Mesothelial cell of epicardium (in vitro differentiated cells): ENCODE results near the gene ANKRD11. TPM values are rescaled to one million over a fixed set of nuclear protein-coding genes. Genes with fewer than 3 reads are reported as not detected.

Experiments used
- DNase-seq, 2 experiments: peaks; one replicate each; pipeline ENCODE4 v3.0.0; 2021; ENCODE audit warnings: low spot score in 2 of 2; ENCODE audit not compliant: unreplicated experiment in 2 of 2
- H3K27ac Mint-ChIP-seq: 2 replicates; pipeline ENCODE4 v1.8.0; 2021; ENCODE audit warnings: mixed read lengths
- H3K27me3 Mint-ChIP-seq: 2 replicates; pipeline ENCODE4 v1.8.0; 2021; ENCODE audit warnings: low read depth, mixed read lengths
- H3K36me3 Mint-ChIP-seq: 2 replicates; pipeline ENCODE4 v1.8.0; 2021; ENCODE audit warnings: mixed read lengths
- H3K4me1 Mint-ChIP-seq: 2 replicates; pipeline ENCODE4 v1.8.0; 2021; ENCODE audit warnings: mixed read lengths
- H3K4me3 Mint-ChIP-seq: 2 replicates; pipeline ENCODE4 v1.8.0; 2021; ENCODE audit warnings: mild to moderate bottlenecking, moderate library complexity, mixed read lengths
- H3K9me3 Mint-ChIP-seq: 2 replicates; pipeline ENCODE4 v1.8.0; 2021; ENCODE audit warnings: mixed read lengths
- CTCF ChIP-seq: fragments of 200-600 bp; sonication (generic); IDR thresholded peaks from one replicate; pipeline ENCODE4 v1.5.0; 2021; ENCODE audit warnings: antibody characterized with exemption; ENCODE audit not compliant: unreplicated experiment
- total RNA-seq: library from RNA; stranded (reverse); gene quantifications from 3 replicates; pipeline ENCODE4 v1.2.1, GENCODE V29; 2021

ANKRD11 gene
- total RNA-seq, 1 donor from 2014 or later, result 247 TPM

- TF ChIP-seq CTCF, result no peak
- Mint-ChIP-seq H3K27ac (no peak overlapping the region), H3K27me3 (no peaks in the 10 kb centered on the region), H3K4me1 (no peaks in the 10 kb centered on the region), H3K36me3 (peaks cover 7% of the 10 kb centered on the region), H3K4me3 (no peak overlapping the region), H3K9me3 (no peaks in the 10 kb centered on the region)
- no peak for DNase-seq
These were observed 202.4 kb downstream of the ANKRD11 start for GRCh38 chr16:89287777-89288576.

GRCh38 chr16:89286096-89286495 lies 204.3 kb downstream of the ANKRD11 start:
- H3K9me3 Mint-ChIP-seq, result no peaks in the 10 kb centered on the region
- H3K36me3 Mint-ChIP-seq, result peaks cover 7% of the 10 kb centered on the region
- H3K4me3 Mint-ChIP-seq, result no peak overlapping the region
- H3K27me3 Mint-ChIP-seq, result no peaks in the 10 kb centered on the region
- no peak for DNase-seq
- TF ChIP-seq CTCF, result no peak
- peak overlapping the region; percentile 33 for H3K27ac Mint-ChIP-seq
- no peaks in the 10 kb centered on the region for H3K4me1 Mint-ChIP-seq

DNA sequence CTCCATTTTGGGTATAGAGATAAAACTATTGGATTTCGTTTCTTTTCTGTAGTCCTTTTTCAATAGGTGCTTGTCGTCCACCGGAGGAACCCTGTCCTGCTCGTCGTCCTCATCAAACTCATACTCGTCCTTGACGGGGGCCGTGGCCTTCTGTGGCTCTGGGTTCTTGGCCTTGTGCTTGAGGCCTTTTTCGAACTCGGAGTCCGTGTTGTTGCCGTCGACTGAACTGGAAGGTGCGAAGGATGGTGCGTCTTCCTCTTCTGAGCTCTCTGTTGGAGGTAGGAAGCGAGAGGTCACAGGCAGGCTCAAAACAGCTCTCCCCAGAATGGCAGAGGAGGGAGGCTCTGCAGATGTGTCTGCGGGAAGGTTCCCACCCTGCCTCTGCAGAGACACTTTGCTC lies 205.0 kb downstream of the ANKRD11 start:
- no peaks in the 10 kb centered on the region for H3K27me3 Mint-ChIP-seq
- H3K4me3 Mint-ChIP-seq, result no peak overlapping the region
- DNase-seq, result no peak
- no peak overlapping the region for H3K27ac Mint-ChIP-seq
- no peaks in the 10 kb centered on the region for H3K9me3 Mint-ChIP-seq
- TF ChIP-seq CTCF, result no peak
- H3K4me1 Mint-ChIP-seq, result no peaks in the 10 kb centered on the region
- peaks cover 10% of the 10 kb centered on the region for H3K36me3 Mint-ChIP-seq

DNA sequence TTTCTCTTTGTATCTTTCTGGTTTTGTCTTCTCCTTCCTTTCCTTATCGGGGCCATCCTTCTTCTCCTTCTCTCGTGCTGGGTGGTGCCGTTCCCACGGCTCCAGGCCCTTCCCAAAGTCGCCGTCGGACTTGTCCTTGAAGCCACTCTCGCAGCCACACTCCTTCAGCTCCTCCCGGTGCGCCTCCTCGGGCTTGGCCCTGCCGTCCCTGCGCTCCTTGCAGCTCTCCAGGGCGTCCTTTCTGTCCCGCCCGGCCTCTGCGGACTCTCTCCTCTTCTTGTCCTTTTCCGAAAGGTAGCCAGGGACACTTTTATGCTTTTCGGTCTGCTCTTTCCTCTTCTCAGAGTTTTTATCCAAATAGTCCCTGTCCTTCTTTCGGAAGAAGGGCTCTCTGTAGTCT lies 206.9 kb downstream of the ANKRD11 start:
- no peak for TF ChIP-seq CTCF
- H3K4me1 Mint-ChIP-seq, result no peaks in the 10 kb centered on the region
- H3K27me3 Mint-ChIP-seq, result no peaks in the 10 kb centered on the region
- H3K9me3 Mint-ChIP-seq, result no peaks in the 10 kb centered on the region
- H3K36me3 Mint-ChIP-seq, result peaks cover 10% of the 10 kb centered on the region
- H3K27ac Mint-ChIP-seq, result no peak overlapping the region
- no peak overlapping the region for H3K4me3 Mint-ChIP-seq
- DNase-seq, result no peak

GRCh38 chr16:89282523-89282922 lies 207.8 kb downstream of the ANKRD11 start:
- Mint-ChIP-seq H3K27me3 (no peaks in the 10 kb centered on the region), H3K4me3 (no peak overlapping the region), H3K9me3 (no peaks in the 10 kb centered on the region), H3K36me3 (peaks cover 8% of the 10 kb centered on the region), H3K27ac (no peak overlapping the region), H3K4me1 (no peaks in the 10 kb centered on the region)
- no peak for TF ChIP-seq CTCF
- DNase-seq, result no peak
